ENCODE results near the gene GTF3C2. TPM values are rescaled to one million over a fixed set of nuclear protein-coding genes. Genes with fewer than 3 reads are reported as not detected.

GTF3C2 gene, protein sequence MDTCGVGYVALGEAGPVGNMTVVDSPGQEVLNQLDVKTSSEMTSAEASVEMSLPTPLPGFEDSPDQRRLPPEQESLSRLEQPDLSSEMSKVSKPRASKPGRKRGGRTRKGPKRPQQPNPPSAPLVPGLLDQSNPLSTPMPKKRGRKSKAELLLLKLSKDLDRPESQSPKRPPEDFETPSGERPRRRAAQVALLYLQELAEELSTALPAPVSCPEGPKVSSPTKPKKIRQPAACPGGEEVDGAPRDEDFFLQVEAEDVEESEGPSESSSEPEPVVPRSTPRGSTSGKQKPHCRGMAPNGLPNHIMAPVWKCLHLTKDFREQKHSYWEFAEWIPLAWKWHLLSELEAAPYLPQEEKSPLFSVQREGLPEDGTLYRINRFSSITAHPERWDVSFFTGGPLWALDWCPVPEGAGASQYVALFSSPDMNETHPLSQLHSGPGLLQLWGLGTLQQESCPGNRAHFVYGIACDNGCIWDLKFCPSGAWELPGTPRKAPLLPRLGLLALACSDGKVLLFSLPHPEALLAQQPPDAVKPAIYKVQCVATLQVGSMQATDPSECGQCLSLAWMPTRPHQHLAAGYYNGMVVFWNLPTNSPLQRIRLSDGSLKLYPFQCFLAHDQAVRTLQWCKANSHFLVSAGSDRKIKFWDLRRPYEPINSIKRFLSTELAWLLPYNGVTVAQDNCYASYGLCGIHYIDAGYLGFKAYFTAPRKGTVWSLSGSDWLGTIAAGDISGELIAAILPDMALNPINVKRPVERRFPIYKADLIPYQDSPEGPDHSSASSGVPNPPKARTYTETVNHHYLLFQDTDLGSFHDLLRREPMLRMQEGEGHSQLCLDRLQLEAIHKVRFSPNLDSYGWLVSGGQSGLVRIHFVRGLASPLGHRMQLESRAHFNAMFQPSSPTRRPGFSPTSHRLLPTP
- 34.4 and 42.2 TPM in 2 replicates for total RNA-seq

DNA sequence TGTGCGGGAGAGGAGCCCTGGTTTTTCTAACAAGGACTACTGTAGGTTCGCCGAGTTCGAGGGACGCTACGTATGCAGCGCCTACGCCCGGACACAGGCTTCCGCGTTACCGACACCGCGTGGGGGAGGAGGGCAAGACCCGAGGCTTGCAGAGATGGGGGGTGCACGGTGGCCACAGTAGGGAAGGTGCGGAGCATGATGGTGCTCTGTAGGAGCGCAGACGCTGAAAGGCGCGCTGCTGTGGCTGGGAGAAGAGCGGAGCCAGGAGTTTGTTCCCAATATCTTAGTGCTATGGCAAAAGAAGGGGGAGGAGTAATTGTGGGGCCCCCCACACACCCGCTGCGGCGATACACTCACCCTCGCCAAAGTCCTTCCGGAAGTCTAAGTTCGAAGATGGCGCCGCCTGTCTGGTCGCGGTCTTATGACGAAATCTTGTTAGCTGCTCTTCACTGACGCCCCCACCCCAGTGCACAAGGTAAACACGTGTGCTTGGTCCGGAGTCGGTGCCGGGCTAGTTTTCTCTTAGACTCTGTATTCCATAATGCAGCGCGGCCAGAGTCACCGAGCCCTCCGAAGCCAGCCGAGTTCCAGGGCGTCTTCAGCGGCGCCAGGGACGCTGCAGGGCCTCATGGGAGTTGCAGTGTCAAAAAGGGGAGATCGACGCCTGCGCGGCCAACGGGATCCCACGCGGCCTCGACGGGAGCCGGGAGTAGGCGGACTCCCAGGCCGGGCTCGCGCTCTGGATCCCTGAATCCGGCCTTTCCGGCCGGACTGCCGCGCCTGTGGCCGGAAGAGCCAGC lies at the start of gene GTF3C2:
GTF3C2 (minus strand) TSS at position 383 of the 800 bp plus-strand sequence. CDS start 13,210 bp downstream, outside the sequence.

DNA sequence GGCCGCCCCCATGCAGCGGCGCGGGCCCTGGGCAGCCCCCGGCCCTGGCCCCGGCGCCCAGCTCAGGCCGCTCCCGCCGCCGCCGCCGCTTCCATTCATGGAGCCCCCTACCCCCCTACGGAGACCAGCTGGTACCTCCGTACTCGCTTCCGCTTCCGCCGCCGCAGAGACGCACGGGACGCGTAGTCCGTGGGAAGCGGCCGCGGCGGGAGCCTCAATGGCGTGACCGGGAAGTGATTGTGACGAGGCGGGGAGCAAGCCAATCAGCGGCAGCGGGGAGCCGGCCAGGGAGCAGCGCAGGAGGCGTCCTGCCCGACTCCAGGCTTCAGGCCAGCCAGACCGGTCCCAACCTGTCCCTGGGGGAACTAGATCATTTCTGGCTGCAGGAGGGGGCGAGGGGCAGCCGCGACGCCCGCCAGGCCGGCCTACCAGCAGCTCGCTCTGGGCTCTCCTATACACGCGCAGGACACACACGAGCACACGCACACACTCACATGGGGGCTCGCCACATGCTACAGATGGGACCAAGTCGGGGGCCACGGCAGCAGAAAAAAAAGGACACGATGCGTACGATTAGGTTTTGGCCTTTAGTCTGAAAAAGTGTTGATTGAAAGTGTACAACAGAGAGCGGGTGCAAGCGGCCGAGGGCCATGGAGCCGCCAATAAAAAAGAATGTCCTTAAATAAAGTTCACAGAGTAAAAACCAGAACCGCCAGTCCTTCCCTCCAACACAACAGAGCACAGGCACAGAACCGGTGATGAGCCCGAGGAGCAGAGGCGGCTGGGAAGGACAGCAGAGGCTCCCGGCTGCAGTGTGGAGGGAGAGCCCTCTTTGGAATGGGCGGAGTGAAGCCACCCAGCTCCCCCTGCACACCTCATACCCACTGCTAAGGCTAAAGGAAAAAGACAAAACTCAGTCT lies 24.3 kb upstream of the GTF3C2 start, which contains the start of gene ZNF513:
ZNF513 (minus strand) TSS at position 109 of the 920 bp plus-strand sequence. CDS start 208 bp downstream, outside the sequence.

DNA sequence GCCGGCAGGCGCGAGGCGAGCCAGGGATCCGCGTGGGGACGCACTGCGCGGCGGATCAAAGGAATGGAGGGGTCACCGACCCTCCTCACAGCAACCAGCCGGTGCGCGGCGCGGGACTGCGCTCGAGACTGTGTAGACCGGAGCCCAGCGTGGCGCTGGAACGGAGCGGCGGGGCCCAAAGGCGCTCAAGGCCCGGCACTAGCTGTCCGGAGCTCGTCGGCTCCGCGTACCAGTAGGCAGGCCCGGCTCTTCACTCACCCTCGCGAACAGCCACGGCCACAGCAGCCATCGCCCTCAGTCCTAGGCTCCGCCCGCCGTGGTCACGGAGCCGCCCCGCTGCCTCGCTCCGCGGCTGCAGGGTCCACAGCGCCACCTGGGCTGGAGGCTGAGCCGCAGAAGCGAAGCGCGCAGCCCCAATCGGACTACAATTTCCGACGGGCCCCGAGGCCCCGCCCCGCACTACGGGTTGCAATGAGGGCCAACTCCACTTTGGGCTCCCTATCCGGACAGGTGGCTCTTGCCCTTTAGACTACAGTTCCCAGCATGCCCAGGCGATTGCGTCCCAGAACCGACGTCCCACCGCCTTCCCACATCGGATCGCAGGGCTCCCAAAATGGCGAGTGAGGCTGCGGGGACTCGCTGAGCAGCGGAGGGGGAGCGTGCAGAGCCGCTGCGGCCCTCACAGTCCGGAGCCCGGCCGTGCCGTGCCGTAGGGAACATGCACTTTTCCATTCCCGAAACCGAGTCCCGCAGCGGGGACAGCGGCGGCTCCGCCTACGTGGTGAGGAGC lies 13.7 kb upstream of the GTF3C2 start, which contains the start of the genes EIF2B4 and SNX17:
EIF2B4 (minus strand) TSS at position 313 of the 790 bp plus-strand sequence; CDS start at position 289, 24 bp downstream.
SNX17 (plus strand) TSS at position 591 of the 790 bp plus-strand sequence; CDS start at position 719, 128 bp downstream.

DNA sequence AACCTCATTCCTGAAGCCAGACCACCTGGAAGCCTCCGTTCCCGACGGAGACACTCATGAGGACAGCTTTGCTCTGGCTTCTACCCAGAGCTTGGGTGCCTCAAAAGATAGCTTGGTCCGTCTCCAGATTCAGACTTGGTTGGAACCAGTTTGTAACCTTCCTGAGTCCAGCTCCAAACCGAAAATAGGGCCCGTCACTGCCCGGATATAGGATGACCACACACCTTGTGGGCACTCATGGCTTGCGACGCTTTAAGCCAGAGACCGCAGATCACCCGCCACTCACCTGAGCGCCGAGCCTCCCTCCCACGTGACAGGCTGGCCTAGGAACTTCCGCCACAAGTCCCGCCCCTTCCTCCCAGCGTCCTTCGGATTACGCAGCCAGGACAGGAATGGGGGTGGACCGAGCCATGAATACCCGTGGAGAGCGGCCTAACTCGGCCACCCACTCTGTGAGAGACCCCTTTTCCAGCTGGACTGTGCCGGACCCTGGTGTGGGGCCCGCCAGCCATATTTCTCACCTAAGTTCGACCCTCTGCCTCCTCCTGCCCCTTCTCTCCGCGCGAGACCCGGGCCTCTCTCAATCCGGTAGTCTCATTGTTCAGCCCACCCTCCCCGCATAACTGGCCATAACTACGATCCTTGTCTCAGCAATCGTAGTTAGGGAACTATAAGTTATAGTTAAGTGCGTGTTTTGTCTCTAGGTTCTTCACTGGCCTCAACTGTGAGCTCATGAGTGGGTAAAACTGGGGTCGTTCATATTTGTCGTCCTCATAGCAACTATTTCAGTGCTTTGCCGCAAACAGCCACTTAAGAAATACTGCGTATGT lies 33.6 kb downstream of the GTF3C2 start, which contains the start of gene MPV17:
MPV17 (minus strand) TSS at position 332 of the 830 bp plus-strand sequence. CDS start 580 bp downstream, outside the sequence.

DNA sequence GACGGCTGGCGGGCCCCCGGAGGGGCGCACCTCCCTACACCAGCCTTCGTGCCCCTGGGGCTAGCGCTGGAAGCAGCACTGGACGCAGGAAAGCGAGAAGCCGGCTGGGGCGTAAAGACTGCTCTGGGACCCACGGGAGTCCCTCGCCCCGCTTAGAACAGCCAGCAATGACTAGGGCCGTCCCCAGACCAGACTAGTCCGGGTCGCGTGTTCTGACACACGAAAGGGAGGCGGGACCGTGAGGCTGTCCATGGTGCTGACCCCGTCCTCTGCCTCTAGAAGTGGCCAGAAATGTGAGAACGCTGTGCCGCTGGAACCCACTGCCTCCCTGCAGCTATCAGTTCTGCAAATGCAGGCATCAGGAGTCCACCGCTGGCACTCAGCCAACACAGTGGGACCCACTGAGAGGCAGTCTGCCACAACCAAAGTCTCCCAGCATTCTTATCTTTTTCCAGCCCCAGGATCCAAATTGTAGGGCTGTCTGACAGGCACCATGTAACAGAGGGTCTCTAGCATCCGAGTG lies 48.1 kb downstream of the GTF3C2 start, which contains the start of gene UCN:
UCN (minus strand) TSS at position 87 of the 523 bp plus-strand sequence. CDS start 550 bp downstream, outside the sequence.

DNA sequence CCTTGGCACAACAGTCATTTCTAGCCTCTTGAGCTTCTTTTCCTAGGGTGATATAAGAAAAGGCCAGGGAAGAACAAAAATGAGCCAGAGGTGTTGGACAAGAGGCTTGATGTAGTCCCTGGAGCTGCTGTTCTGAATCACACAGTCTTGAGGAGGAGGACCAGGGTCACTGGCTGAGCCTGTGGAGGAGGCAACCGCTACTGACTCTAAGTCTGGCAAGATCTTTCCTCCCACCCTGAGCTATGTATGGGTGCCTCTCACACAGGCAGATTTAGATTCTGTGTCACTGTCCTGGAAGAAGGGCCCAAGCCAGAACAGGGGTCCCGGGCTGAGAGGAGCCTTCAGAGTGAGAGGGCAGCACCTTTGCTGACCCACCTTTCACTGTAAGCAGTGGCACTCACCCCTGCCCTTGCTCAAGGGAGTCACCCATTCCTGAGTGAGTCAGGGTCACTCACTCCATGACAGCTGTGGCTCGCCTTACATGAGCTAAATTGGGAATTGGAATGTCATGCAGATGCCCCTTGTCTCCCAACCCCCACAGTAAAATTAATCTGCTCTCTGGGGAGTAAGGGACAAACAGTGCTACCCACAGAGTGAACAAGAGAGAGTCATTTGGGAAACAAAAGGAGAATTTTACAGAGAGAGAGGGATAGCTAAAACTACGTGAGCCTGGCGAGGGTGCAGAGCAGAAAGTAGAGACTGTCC lies 74.6 kb downstream of the GTF3C2 start, which contains the start of gene TRIM54:
TRIM54 (plus strand) TSS at position 575 of the 705 bp plus-strand sequence. CDS start 303 bp downstream, outside the sequence.

Other genes with a start within 250 kb of the GTF3C2 start
- gene CGREF1, start 237.6 kb downstream of the GTF3C2 start, total RNA-seq = 1.1 and 2.7 TPM in 2 replicates
- gene ABHD1, start 232.9 kb downstream of the GTF3C2 start, total RNA-seq = not detected in 2 replicates
- 69.1 and 81.2 TPM in 2 replicates for gene PREB, start 222.1 kb downstream of the GTF3C2 start, total RNA-seq
- not detected in 2 replicates for gene PRR30, start 217.4 kb downstream of the GTF3C2 start, total RNA-seq
- 0.04 TPM in 1 of 2 replicates, not detected in the other for gene TCF23, start 207.8 kb downstream of the GTF3C2 start, total RNA-seq
- gene ATRAID, start 144.7 kb downstream of the GTF3C2 start, total RNA-seq = 159 and 171 TPM in 2 replicates
- 21.2 and 49.7 TPM in 2 replicates for gene SLC5A6, start 144.5 kb downstream of the GTF3C2 start, total RNA-seq
- 33.9 and 59.3 TPM in 2 replicates for gene CAD, start 139.4 kb downstream of the GTF3C2 start, total RNA-seq
- gene SLC30A3, start 93.7 kb downstream of the GTF3C2 start, total RNA-seq = not detected in 2 replicates
- gene DNAJC5G, start 81.3 kb downstream of the GTF3C2 start, total RNA-seq = not detected in 2 replicates
- not detected in 2 replicates for gene TRIM54, start 74.3 kb downstream of the GTF3C2 start, total RNA-seq
- 0.23 and 2.1 TPM in 2 replicates for gene UCN, start 48.3 kb downstream of the GTF3C2 start, total RNA-seq
- gene MPV17, start 33.7 kb downstream of the GTF3C2 start, total RNA-seq = 96.3 and 110 TPM in 2 replicates
- gene EIF2B4, start 13.6 kb upstream of the GTF3C2 start, total RNA-seq = 22.7 and 35.1 TPM in 2 replicates
- 98.4 and 103 TPM in 2 replicates for gene SNX17, start 13.9 kb upstream of the GTF3C2 start, total RNA-seq
- 9.4 and 15.5 TPM in 2 replicates for gene ZNF513, start 24.0 kb upstream of the GTF3C2 start, total RNA-seq
- gene PPM1G, start 52.8 kb upstream of the GTF3C2 start, total RNA-seq = 100 and 162 TPM in 2 replicates
- 63.0 and 80.8 TPM in 2 replicates for gene NRBP1, start 71.9 kb upstream of the GTF3C2 start, total RNA-seq
- 29.4 and 52.9 TPM in 2 replicates for gene KRTCAP3, start 85.6 kb upstream of the GTF3C2 start, total RNA-seq
- 6.1 and 6.4 TPM in 2 replicates for gene IFT172, start 133.0 kb upstream of the GTF3C2 start, total RNA-seq
- 11.5 and 20.4 TPM in 2 replicates for gene FNDC4, start 138.4 kb upstream of the GTF3C2 start, total RNA-seq
- not detected in 2 replicates for gene GCKR, start 140.1 kb upstream of the GTF3C2 start, total RNA-seq
- gene ZNF512, start 226.3 kb upstream of the GTF3C2 start, total RNA-seq = 11.6 and 30.7 TPM in 2 replicates

All from hair follicular keratinocyte (primary cell).